Measurements from ENCODE around the gene FN3KRP. TPM values are rescaled to one million over a fixed set of nuclear protein-coding genes. Genes with fewer than 3 reads are reported as not detected.

Gene FN3KRP
- total and polyA plus RNA-seq, 2 of the 13 experiments (the other 11 are each of a cell fraction or from before 2014, with no cell fraction given) = 22.4 to 28.2 TPM

GRCh38 chr17:82752371-82753200, 36.1 kb downstream of the FN3KRP start (continued):
- TF ChIP-seq ZNF205 (CRISPR knock-in tag; IDR thresholded peaks at IDR 0.05) = no peak
- TF ChIP-seq ZNF781 (CRISPR knock-in tag; IDR thresholded peaks at IDR 0.05; ENCODE audit: borderline replicate concordance, not compliant biosample characterization) = no peak
- TF ChIP-seq ZC3H13 (CRISPR knock-in tag; IDR thresholded peaks at IDR 0.05) = no peak
- no peak for TF ChIP-seq EP300 (IDR thresholded peaks at IDR 0.05; ENCODE audit: low read depth in 2 of 2, low read length in 2 of 2)
- peak; percentile 22; the same call in 1 of the 2 replicates for TF ChIP-seq EP300 (CRISPR knock-in tag; IDR thresholded peaks at IDR 0.05; ENCODE audit: borderline replicate concordance)
- TF ChIP-seq HNF1A (IDR thresholded peaks at IDR 0.05; ENCODE audit: low read depth) = no peak
- no peak for TF ChIP-seq HNF1A (CRISPR knock-in tag; IDR thresholded peaks at IDR 0.05; ENCODE audit: borderline replicate concordance)
- no peak for TF ChIP-seq MYC (CRISPR knock-in tag; IDR thresholded peaks at IDR 0.05; ENCODE audit: borderline replicate concordance)
- TF ChIP-seq KDM5A (IDR thresholded peaks at IDR 0.05; ENCODE audit: borderline replicate concordance, low read length) = no peak
- TF ChIP-seq, protein P1, sequence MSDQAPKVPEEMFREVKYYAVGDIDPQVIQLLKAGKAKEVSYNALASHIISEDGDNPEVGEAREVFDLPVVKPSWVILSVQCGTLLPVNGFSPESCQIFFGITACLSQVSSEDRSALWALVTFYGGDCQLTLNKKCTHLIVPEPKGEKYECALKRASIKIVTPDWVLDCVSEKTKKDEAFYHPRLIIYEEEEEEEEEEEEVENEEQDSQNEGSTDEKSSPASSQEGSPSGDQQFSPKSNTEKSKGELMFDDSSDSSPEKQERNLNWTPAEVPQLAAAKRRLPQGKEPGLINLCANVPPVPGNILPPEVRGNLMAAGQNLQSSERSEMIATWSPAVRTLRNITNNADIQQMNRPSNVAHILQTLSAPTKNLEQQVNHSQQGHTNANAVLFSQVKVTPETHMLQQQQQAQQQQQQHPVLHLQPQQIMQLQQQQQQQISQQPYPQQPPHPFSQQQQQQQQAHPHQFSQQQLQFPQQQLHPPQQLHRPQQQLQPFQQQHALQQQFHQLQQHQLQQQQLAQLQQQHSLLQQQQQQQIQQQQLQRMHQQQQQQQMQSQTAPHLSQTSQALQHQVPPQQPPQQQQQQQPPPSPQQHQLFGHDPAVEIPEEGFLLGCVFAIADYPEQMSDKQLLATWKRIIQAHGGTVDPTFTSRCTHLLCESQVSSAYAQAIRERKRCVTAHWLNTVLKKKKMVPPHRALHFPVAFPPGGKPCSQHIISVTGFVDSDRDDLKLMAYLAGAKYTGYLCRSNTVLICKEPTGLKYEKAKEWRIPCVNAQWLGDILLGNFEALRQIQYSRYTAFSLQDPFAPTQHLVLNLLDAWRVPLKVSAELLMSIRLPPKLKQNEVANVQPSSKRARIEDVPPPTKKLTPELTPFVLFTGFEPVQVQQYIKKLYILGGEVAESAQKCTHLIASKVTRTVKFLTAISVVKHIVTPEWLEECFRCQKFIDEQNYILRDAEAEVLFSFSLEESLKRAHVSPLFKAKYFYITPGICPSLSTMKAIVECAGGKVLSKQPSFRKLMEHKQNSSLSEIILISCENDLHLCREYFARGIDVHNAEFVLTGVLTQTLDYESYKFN (CRISPR knock-in tag; conservative IDR thresholded peaks at IDR 0.05) = no peak
- TF ChIP-seq RXRB (CRISPR knock-in tag; IDR thresholded peaks at IDR 0.05; ENCODE audit: borderline replicate concordance) = no peak
- TF ChIP-seq REL (CRISPR knock-in tag; conservative IDR thresholded peaks at IDR 0.05) = no peak
- no peak for TF ChIP-seq ZSCAN9 (CRISPR knock-in tag; IDR thresholded peaks at IDR 0.05; ENCODE audit: borderline replicate concordance)
- TF ChIP-seq TGIF2 (CRISPR knock-in tag; IDR thresholded peaks at IDR 0.05) = peak; percentile 12; the same call in 1 of the 2 replicates
- TF ChIP-seq ZSCAN20 (CRISPR knock-in tag; IDR thresholded peaks at IDR 0.05; ENCODE audit: borderline replicate concordance) = 0 out of 2 replicates have a peak, but pooled peaks have one; percentile 57
- no peak; the same call in 1 of the 2 replicates for TF ChIP-seq KMT2B (CRISPR knock-in tag; IDR thresholded peaks at IDR 0.05)
- no peak for TF ChIP-seq ZNF570 (CRISPR knock-in tag; IDR thresholded peaks at IDR 0.05; ENCODE audit: borderline replicate concordance)
- no peak for TF ChIP-seq POLR2AphosphoS5 (IDR thresholded peaks at IDR 0.05; ENCODE audit: low read depth, low read length)
- TF ChIP-seq ZNF24 (IDR thresholded peaks at IDR 0.05) = no peak
- no peak for TF ChIP-seq ZNF274 (CRISPR knock-in tag; IDR thresholded peaks at IDR 0.05)
- TF ChIP-seq NFE2L2 (IDR thresholded peaks at IDR 0.05; ENCODE audit: low read length) = no peak
- no peak for TF ChIP-seq HOXA3 (CRISPR knock-in tag; IDR thresholded peaks at IDR 0.05)
- TF ChIP-seq TMF1 (CRISPR knock-in tag; IDR thresholded peaks at IDR 0.05; ENCODE audit: low read depth) = 0 out of 2 replicates have a peak, but pooled peaks have one; percentile 7
